HG03565 (cell line): ENCODE results near the gene CPEB3.
A peak's percentile ranks its signal among the peaks of the same experiment; 100 is the strongest.

Experiments
- ATAC-seq: cut with Tn5 transposase; IDR thresholded peaks from one replicate; pipeline ENCODE4 v1.9.1; 2021; ENCODE audit warnings: mild to moderate bottlenecking, moderate library complexity; ENCODE audit not compliant: unreplicated experiment

The CPEB3 gene

DNA sequence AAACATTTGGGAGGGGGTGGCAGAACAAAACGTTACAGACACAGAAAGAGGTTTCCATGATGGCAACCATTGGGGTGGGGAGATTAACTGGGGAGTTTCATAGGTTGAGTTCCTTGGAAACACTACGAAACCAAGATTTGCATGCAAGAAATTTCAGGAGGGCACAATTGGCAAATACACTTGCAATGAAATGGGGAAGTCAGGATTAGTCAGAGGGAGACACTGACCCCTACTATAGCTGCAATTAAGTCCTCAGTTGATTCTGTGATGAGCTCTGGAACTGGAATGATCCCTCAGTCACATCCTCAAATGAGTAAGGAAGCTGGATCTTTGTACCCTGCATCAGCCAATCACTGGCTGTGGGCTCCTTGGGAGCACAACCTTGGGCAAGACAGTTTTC is 22.1 kb downstream of the CPEB3 start:
- ATAC-seq = no peak

DNA sequence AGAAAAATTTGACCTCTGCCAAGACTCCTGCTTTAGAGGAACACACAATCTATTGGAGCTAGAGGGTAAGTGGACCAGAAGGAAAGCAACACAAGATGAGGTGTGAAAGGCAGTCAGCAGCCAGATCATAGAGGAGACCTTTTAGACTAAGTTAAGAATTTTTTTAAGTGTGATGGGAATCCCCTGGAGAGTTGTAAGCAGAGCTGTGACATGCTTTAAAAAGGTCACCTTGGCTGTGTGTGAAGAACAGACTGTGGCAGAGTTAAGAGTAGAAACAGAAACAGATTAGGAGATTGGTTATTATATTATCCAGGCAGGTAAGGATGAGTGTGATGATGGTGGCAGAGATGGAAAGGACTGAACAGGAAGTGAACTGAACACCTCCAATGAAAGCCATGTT is 23.5 kb downstream of the CPEB3 start:
- no peak for ATAC-seq

DNA sequence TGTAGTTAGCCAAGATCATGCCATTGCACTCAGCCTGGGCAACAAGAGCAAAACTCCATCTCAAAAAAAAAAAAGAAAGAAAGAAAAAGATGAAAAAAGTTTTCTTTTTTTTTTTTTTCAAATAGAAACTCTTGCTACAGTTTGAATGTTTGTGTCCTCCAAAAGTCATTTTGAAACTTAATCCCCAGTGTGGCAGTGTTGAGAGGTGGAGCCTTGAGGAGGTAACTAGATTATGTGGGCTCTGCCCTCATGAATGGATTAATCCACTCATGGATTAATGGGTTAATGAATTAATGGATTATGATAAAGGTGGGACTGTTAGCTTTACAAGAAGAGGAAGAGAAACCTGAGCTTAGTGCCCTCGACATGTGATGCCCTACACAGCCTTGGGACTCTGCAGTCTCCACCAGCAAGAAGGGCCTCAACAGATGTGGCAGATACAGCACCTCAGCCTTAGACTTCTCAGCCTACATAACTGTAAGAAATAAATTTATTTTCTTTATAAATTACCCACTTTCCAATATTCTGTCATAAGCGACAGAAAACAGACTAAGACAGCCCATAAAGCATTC is 25.1 kb downstream of the CPEB3 start:
- no peak for ATAC-seq

DNA sequence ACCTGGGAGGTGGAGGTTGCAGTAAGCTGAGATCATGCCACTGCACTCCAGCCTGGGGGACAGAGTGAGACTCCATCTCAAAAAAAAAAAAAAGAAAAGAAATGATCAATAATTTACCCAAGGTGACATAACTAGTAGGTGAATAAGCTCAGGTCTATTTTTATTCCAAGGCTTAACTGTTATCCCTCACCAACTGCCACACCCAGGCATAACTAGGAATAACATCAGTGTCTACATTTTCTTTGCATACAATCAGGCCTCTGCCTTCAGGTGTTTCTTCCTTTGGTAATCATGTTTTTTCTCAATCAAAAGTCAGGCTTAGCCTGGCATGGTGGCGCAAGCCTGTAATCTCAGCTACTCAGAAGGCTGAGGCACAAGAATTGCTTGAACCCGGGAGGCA is 26.6 kb downstream of the CPEB3 start:
- no peak for ATAC-seq

DNA sequence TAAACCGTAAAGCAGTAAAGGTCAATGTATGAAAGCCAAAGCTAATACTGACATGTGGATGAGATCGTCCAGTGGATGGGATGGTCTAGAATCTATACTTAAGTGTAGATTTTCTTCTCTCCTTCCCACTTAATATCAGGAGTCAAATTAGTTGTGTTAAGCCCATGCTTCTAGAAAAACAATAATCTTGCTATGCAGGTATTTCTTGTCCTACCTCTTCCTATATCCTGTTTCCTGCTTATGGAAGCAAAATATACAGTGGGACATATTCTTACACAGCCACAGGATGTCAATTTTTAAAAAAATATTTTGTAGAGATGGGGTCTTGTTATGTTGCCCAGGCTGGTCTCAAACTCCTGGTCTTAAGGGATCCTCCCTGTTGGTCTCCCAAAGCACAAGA is 27.5 kb downstream of the CPEB3 start:
- no peak for ATAC-seq

DNA sequence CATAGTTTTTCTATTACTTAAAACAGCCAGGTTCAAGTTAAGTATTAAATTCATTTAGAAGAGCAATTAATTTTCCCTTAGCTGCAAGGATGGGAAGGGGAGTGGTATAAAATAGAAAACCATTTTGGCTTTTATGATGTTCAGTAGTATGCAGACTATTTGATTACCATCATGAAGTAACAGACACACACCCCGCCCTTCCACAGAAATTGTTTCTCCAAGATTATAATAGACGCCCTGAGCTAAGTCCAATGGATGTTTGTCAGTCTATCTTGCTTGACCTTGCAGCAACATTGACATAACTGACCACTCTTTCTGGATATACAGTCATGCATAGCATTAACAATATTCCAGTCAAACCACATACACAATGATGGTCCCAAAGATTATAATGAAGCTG is 42.3 kb downstream of the CPEB3 start:
- ATAC-seq = no peak

DNA sequence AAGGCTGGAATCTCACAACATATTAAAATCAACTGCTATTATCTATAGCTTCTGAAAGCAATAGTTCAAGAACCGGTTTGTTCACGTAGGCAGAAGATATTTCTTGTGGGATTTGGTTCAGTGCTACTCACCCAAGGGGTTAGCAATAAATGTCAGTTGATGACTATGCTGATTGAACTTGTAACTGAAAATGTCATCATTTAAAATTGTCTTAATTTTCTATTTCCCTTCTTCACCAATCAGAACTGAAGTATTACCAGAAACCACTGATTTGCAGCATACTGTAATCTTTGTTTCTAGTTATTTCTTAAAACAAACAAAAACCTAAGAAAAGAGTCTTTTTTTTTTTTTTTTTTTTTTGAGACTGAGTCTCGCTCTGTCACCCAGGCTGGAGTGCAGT is 46.1 kb downstream of the CPEB3 start:
- ATAC-seq = peak; percentile 61

DNA sequence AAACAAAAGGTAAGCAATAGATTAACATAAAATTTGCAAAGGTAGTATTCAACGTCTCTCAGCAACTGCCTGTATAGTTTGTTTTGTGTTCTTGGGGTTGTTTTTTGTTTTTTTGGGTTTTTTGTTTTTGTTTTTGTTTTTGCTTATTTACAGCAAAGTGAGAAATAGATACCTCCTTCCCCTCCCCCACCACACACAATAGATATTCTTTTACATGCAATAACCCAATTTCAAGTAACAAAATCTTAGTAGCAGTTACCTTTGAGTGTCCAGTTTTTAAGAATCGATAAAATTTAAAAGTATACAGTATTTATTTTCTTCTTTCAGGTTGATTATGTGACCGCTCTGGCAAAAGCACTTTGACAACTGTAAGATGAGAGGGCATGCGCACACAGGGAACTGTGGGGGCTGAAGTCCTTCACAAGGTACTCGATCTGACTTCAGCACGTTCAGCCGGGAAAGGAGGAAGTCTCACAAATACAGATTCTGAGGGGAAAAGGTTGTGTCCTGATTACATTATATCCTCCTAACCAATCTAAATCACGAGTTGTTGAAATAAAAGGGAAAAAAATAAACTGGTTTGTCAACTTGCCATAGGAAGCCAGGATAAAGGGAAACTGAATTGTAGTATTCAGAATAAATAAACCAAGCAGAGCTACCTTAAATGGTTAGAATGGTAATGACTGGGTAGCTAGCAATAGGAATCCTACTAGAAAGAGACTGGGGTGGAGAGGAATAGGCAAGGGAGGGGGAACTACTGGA is 47.8 kb downstream of the CPEB3 start:
- ATAC-seq = no peak

DNA sequence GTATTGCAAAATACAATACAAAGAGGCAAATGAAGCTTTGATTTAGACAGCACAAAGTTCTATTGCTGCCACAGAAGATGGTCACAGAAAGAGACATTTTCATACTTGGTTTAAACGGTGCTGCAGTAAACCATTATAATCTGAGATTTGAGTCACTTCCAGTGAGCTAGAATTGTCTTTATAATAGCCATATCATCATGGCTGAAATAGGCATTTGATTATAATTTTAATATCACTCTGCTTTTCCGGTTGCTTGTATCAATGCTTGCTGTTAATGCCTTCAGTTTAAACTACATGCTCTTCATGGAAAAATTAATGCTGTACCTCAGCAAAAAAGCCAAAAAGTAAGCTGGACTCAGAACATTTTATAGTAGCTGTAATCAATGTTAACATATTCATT is 48.5 kb downstream of the CPEB3 start:
- no peak for ATAC-seq

DNA sequence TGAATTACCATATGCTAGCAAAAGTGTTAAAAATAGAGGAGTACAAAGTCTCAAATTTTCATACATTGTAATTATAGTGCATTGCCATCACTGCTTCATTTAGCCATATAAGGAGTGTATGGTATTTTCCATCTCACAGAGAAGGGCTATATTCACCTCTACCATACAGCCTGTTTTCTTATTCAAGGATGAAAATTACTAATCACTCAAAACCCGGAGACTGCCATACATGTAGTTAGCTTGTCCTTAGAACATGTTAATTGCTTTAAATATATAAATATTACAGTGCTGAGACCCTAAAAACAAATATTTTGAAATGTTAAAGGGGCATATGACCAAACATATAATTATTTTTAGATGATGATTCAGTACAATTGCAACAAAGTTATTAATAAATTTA is 49.4 kb downstream of the CPEB3 start:
- ATAC-seq = no peak

DNA sequence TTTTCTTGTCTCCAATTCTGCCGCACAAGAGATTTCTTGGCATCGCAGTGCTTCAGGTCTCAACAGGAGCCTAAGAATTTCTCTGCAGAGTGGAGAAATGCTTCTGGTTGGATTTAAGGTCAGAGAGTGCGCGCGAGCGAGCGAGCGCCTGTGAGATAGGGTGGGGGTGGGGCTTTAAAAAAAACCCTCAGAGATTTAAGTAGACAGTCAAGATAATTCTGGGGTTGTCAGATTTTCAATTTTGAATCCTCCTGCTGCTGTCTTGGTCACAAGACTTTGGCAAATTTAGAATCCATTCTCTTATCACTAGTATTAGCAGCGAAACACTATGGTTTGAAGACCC is 49.7 kb downstream of the CPEB3 start:
- no peak for ATAC-seq

DNA sequence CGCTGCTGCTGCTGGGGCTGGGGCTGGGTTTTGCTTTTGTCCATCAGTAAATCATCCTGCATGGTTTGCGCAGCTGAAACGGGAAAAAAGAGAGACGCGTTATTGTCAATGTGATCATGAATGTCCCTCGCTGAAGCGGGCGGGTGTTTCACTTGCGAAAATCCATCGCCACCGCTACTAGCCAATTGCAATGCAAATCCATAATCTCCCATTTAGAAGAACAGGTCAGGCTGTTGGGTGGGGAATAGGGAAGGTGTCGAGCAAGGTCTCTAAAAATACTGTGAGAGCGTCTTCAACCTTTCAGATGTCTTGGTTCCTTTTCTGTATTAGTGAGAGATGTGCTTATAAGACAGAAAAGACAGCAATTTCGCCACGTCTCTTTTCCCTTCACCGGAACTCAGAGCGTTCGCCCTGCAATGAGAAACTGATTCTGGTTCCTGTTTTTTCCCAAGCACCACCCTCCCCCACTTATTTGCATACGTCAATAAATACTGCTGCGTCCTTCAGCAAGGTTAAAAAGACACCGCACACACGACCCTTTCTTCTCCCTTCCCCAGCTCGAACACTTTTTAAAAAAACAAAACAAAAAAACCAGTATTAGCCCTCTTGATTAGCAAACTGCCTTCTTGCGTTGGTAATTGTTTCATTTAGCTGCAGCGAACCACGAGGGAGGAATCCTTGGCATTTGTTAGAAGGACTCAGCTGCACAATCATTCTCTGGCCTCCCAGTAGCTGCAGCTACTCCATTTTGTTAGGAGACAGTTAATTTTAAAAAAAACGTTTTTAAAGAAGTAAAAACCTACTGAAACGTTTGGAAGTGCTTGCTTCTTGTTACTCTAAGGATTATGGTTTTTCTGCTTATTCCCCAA is 50.4 kb downstream of the CPEB3 start:
- no peak for ATAC-seq

DNA sequence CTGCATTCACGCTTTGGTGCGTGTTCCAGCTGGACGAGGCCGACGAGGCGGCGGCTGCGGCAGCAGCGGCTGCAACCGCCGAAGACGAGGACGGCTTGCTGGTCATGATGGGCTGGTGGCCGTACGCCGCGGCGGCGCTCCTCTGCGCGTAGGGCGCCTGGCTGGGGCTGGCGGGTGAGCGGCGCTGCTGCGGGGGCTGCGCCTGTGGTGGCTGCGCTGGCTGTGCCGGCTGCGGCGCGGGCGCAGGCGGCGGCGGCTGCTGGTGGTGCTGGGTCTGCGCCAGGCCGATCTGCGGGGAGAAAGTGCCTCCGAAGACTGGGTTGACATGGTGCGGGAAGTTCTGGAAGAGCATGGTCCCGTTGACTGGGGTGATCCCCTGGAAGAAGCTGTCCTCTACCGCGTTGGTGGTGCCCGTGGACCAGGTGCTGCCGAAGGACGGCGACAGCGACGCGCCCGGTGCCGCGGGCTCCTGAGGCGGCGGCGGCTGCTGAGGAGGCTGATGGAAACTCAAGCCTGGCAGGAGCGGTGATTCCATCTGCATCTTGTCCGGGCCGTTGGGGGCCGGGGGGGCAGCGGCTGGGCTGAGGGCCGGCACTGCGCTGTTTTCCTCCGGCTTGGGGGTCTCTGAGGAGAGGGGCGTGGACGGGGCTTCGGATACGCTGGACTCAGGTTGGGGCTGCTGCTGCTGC is 51.1 kb downstream of the CPEB3 start:
- ATAC-seq = no peak

DNA sequence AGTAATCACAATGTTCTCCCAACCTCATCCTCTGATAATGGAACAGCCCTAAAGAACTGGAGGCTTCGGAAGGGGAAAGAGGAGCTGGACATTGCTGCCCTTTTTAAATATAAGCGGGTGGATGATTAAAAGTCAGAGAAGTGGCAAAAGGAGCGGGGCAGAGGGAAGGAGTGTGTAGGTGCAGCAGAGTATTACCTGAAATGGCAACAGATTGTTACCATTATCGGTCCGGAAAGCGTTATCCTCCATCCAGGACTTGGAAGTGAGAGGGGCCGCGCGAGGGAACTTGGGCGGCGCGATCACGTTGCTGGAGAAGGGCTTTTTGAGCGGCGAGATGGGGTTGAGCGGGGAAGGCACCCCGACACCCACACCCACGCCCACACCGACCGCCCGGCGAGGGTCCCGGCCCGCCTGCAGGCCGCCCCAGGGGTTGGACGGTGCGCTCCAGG is 51.7 kb downstream of the CPEB3 start:
- no peak for ATAC-seq

DNA sequence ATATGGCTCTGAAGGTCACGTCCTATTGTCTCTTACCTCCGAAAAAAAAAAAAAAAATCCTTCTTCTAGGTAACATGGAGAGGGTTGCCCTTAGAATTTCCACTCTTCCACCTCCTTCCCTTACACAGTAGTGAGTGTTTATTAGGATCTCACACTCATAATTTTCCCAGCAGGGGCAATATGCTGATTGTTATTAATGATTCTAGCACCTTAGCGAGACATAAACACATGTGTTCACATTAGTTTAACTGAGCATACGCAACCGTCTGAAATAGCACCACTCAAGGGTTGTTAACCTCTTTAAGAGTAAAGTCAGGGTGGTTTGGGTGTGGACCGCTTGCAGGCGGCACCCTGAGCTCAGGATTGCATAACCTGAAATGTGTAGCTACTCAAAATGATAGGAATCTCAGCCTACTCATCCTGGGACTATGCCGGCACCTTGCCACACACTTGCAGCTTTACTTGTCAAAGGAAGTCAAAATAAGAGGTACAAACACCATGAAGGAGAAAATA is 52.2 kb downstream of the CPEB3 start:
- no peak for ATAC-seq

DNA sequence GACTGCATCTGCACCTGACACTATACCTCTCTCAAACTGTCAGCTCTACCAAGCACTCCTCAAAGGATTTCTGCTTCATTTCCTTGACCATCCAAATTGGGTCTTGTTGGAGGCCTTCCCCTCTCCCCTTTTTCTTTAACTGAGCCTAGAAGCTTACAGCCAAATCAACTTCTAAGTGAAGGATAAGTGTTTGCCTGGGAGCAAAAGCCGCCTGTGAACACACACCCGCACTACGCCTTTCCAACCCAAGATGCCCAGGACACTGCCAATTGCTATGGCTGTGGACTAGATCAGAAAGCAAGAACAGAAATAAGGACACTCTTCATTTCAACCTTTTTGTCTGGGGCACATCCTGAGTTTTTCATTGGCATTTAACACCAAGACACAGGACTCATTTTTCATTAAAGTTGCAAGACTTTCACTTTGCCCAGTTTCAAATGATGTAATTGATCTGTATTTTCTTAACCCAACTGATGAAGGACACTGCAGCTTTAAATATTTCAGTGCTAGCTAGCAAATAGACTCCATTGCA is 52.8 kb downstream of the CPEB3 start:
- no peak for ATAC-seq

DNA sequence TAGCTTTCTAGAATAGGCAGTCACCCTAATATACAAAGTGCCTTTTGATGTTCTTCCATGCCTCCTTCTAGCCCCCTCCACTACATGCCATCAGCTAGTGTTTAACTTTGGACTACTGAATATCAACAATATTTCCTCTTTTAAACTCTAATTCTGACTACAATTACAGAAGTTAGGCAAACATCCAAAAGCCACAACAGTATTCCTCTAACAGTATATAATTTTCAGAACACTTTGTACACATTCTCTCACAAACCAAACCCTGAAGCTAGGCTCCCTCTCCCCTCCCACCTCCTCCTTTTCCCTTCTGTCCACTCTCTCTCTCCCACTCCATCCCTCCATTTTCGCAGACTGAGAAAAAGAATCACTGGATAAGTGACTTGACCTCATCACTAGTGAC is 59.7 kb downstream of the CPEB3 start:
- no peak for ATAC-seq

DNA sequence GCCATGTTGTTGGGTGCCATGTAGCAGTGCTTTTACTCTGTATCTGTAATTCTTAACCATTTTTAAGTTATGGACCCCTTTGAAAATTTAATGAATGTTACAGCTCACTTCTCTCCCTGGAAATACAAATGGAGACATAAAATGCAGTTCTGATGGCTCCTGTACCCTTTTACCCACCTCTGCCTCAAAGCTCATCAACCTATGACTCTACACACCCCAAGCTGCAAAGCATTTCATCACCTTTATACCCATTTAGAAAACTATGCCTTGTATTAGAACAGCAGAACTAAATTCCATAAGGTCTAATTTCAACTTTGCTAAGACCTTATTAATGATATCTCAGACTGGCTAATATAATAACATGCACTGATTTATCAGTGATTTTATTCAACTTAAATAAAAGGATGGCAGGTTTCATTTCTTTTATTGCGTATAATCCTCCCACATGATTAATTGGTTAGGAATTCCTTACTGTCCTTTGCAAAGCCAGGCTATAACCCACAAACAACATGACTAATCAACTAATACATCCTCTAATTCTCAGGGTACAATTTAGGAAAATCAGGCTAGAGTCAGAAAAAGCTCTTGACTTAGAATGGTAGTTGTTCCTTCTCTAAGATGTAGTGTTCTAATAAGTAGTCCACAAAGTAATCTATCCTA is 68.1 kb downstream of the CPEB3 start:
- no peak for ATAC-seq

DNA sequence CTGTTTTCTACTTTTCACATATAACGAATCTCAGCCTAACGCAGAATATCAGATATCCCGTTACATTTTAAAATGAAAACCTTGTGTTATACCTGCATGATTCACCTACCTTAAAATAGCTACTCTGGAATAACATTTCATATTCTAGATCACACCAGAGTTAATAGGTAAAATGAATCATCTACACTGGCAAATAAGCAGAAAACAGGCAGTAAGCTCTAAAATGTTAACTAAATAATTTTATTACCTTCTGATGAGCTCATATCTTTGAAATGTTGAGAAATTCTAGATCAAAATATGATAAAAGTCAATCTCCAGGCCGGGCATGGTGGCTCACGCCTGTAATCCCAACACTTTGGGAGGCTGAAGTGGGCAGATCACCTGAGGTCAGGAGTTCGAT is 71.3 kb downstream of the CPEB3 start:
- ATAC-seq = no peak

DNA sequence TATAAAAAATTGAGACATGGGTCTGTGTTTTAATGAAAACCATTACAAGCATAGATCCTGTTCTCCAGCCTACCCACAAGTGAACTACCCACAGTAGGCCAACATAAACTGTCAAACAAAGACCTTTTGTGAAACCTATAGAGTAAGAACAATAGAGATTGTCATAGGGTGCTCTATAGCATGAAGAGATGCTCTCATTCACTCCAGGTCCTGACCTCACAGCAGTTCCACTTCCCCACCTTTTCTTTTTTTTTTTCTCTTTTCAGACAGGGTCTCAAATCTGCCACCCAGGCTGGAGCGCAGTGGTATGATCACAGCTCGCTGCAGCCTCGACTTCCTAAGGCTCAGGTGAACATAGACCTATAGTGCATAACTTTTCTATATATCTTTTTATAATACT is 72.3 kb downstream of the CPEB3 start:
- no peak for ATAC-seq
